Measurements from ENCODE around the gene APOBEC3F.
"Not testable (repeated sequence)": the region's sequence is repeated elsewhere in the genome, so short reads cannot be mapped to it uniquely, and the experiment has no call there.

Gene APOBEC3F

GRCh38 chr22:39068033-39068785, 27.5 kb downstream of the APOBEC3F start:
- Histone ChIP-seq H3K4me2 (ENCODE audit: low read depth, low read length, poor library complexity, severe bottlenecking) (peak overlapping the region; percentile 79), H4K20me1 (ENCODE audit: low read depth, low read length) (no peaks in the 10 kb centered on the region), H3K9me2 (replicated peaks; ENCODE audit: insufficient read depth, low read length) (no peaks in the 10 kb centered on the region), H3K27ac (ENCODE audit: low read depth, low read length) (peak overlapping the region; percentile 99), H3K4me3 (ENCODE audit: insufficient read depth, low read length, poor library complexity, severe bottlenecking) (peak overlapping the region; percentile 53), H3K36me3 (ENCODE audit: low read length) (no peaks in the 10 kb centered on the region), H3K9ac (ENCODE audit: low read length) (peak overlapping the region; percentile 74), H2AFZ (ENCODE audit: low read depth, low read length, severe bottlenecking) (no peak overlapping the region), H3K79me2 (ENCODE audit: insufficient read depth, low read length) (peaks cover 19% of the 10 kb centered on the region), H3F3A (ENCODE audit: insufficient read depth) (peaks cover 90% of the 10 kb centered on the region), H3K27me3 (ENCODE audit: low read length) (no peaks in the 10 kb centered on the region), H3K9me3 (ENCODE audit: insufficient read depth, low read length) (no peaks in the 10 kb centered on the region)
- TF ChIP-seq EZH2phosphoT487 (conservative IDR thresholded peaks at IDR 0.05; ENCODE audit: low read length) (no peak), CTCF (IDR thresholded peaks at IDR 0.05; ENCODE audit: insufficient read depth, low read length, poor library complexity, severe bottlenecking) (peak; percentile 27)

GRCh38 chr22:39070186-39070585, 29.5 kb downstream of the APOBEC3F start:
- TF ChIP-seq CTCF (IDR thresholded peaks at IDR 0.05; ENCODE audit: insufficient read depth, low read length, poor library complexity, severe bottlenecking) (no peak), EZH2phosphoT487 (conservative IDR thresholded peaks at IDR 0.05; ENCODE audit: low read length) (no peak)
- H3K4me2 ChIP-seq (ENCODE audit: low read depth, low read length, poor library complexity, severe bottlenecking), result peak overlapping the region; percentile 82
- H3K79me2 ChIP-seq (ENCODE audit: insufficient read depth, low read length), result peaks cover 19% of the 10 kb centered on the region
- H3K9me3 ChIP-seq (ENCODE audit: insufficient read depth, low read length), result no peaks in the 10 kb centered on the region
- no peaks in the 10 kb centered on the region for H3K36me3 ChIP-seq (ENCODE audit: low read length)
- H3F3A ChIP-seq (ENCODE audit: insufficient read depth), result peaks cover 97% of the 10 kb centered on the region
- peak overlapping the region; percentile 99 for H3K27ac ChIP-seq (ENCODE audit: low read depth, low read length)
- peak overlapping the region; percentile 60 for H3K9ac ChIP-seq (ENCODE audit: low read length)
- H4K20me1 ChIP-seq (ENCODE audit: low read depth, low read length), result no peaks in the 10 kb centered on the region
- H2AFZ ChIP-seq (ENCODE audit: low read depth, low read length, severe bottlenecking), result no peak overlapping the region
- H3K27me3 ChIP-seq (ENCODE audit: low read length), result no peaks in the 10 kb centered on the region
- H3K9me2 ChIP-seq (replicated peaks; ENCODE audit: insufficient read depth, low read length), result no peaks in the 10 kb centered on the region
- H3K4me3 ChIP-seq (ENCODE audit: insufficient read depth, low read length, poor library complexity, severe bottlenecking), result no peak overlapping the region

- H2AFZ ChIP-seq (ENCODE audit: low read depth, low read length, severe bottlenecking); H3K9me2 ChIP-seq (replicated peaks; ENCODE audit: insufficient read depth, low read length); H3K79me2 ChIP-seq (ENCODE audit: insufficient read depth, low read length); H3K36me3 ChIP-seq (ENCODE audit: low read length); H3K27me3 ChIP-seq (ENCODE audit: low read length); H4K20me1 ChIP-seq (ENCODE audit: low read depth, low read length); H3K9me3 ChIP-seq (ENCODE audit: insufficient read depth, low read length): not testable (repeated sequence)
- Histone ChIP-seq H3F3A (ENCODE audit: insufficient read depth) (peaks cover 84% of the 10 kb centered on the region), H3K27ac (ENCODE audit: low read depth, low read length) (peak overlapping the region; percentile 99), H3K9ac (ENCODE audit: low read length) (peak overlapping the region; percentile 69), H3K4me3 (ENCODE audit: insufficient read depth, low read length, poor library complexity, severe bottlenecking) (peak overlapping the region; percentile 39), H3K4me2 (ENCODE audit: low read depth, low read length, poor library complexity, severe bottlenecking) (peak overlapping the region; percentile 82)
These were observed 31.9 kb downstream of the APOBEC3F start for GRCh38 chr22:39072581-39072981.

- Histone ChIP-seq H4K20me1 (ENCODE audit: low read depth, low read length) (no peaks in the 10 kb centered on the region), H3K9me3 (ENCODE audit: insufficient read depth, low read length) (no peaks in the 10 kb centered on the region), H3K36me3 (ENCODE audit: low read length) (no peaks in the 10 kb centered on the region), H3K4me3 (ENCODE audit: insufficient read depth, low read length, poor library complexity, severe bottlenecking) (peak overlapping the region; percentile 7), H3K27ac (ENCODE audit: low read depth, low read length) (peak overlapping the region; percentile 99), H3K4me2 (ENCODE audit: low read depth, low read length, poor library complexity, severe bottlenecking) (peak overlapping the region; percentile 82), H3K79me2 (ENCODE audit: insufficient read depth, low read length) (peaks cover 18% of the 10 kb centered on the region), H3F3A (ENCODE audit: insufficient read depth) (peaks cover 70% of the 10 kb centered on the region), H3K9ac (ENCODE audit: low read length) (peak overlapping the region; percentile 46), H3K27me3 (ENCODE audit: low read length) (no peaks in the 10 kb centered on the region), H3K9me2 (replicated peaks; ENCODE audit: insufficient read depth, low read length) (no peaks in the 10 kb centered on the region), H2AFZ (ENCODE audit: low read depth, low read length, severe bottlenecking) (no peak overlapping the region)
- no peak for TF ChIP-seq CTCF (IDR thresholded peaks at IDR 0.05; ENCODE audit: insufficient read depth, low read length, poor library complexity, severe bottlenecking)
- TF ChIP-seq EZH2phosphoT487 (conservative IDR thresholded peaks at IDR 0.05; ENCODE audit: low read length), result no peak
These were observed 33.3 kb downstream of the APOBEC3F start for GRCh38 chr22:39073981-39074380.

- H4K20me1 ChIP-seq (ENCODE audit: low read depth, low read length); H3K36me3 ChIP-seq (ENCODE audit: low read length); H2AFZ ChIP-seq (ENCODE audit: low read depth, low read length, severe bottlenecking); H3K9me2 ChIP-seq (replicated peaks; ENCODE audit: insufficient read depth, low read length); H3K9me3 ChIP-seq (ENCODE audit: insufficient read depth, low read length); H3K27me3 ChIP-seq (ENCODE audit: low read length): not testable (repeated sequence)
- Histone ChIP-seq H3F3A (ENCODE audit: insufficient read depth) (peaks cover 46% of the 10 kb centered on the region), H3K9ac (ENCODE audit: low read length) (peak overlapping the region; percentile 82), H3K27ac (ENCODE audit: low read depth, low read length) (peak overlapping the region; percentile 99), H3K4me3 (ENCODE audit: insufficient read depth, low read length, poor library complexity, severe bottlenecking) (peak overlapping the region; percentile 35), H3K79me2 (ENCODE audit: insufficient read depth, low read length) (peaks cover 19% of the 10 kb centered on the region), H3K4me2 (ENCODE audit: low read depth, low read length, poor library complexity, severe bottlenecking) (peak overlapping the region; percentile 49)
These were observed 35.7 kb downstream of the APOBEC3F start for GRCh38 chr22:39076155-39077025.
